Activated gamma-delta T cell treated with anti-CD3 and anti-CD28 coated beads, Interleukin-2, amount 50 U/mL, for 16 hours (primary cell): ENCODE results near the gene TMEM271.

ENCODE experiments used
- DNase-seq: peaks from one replicate; pipeline ENCODE4 v3.0.0-alpha.2; 2020; ENCODE audit warnings: low read depth

TMEM271 gene

DNA sequence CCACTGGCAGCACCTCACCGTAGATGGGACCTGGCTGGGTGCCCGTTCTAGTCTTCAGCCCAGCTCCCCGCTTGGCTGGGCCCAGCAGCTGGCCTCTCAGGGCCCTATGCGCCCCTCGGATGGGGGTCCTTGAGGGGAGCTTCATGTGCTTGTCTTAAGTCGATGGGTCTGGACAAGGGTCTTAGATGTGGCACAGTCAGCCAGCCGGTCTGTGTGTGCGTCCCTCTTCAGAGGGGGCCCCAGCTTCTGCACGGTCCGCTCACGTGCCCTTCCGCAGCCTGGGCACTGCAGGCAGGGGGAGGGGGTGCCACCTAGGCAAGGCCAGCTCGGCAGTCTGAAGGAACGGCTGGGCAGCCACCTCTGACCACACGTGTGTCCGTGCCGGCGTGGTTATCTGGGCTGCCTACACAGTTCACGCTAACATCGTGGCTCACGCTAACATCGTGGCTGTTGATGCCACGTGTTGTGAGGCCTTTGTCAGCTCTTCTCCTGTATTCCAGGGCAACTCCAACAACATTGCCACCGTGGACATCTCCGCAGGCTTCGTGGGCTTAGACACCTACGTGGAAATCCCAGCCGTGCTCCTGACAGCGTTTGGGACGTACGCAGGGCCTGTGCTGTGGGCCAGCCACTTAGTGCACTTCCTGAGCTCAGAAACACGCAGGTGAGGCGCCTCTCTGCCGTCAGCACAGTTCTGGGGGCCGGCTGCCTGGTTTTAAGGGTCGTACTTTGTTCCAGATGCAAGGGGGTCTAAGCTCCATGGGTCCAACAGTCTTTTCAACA is 42.6 kb downstream of the TMEM271 start:
- DNase-seq = no peak

- DNase-seq = no peak
Observed at GRCh38 chr4:532588-533317, 43.3 kb downstream of the TMEM271 start.

DNA sequence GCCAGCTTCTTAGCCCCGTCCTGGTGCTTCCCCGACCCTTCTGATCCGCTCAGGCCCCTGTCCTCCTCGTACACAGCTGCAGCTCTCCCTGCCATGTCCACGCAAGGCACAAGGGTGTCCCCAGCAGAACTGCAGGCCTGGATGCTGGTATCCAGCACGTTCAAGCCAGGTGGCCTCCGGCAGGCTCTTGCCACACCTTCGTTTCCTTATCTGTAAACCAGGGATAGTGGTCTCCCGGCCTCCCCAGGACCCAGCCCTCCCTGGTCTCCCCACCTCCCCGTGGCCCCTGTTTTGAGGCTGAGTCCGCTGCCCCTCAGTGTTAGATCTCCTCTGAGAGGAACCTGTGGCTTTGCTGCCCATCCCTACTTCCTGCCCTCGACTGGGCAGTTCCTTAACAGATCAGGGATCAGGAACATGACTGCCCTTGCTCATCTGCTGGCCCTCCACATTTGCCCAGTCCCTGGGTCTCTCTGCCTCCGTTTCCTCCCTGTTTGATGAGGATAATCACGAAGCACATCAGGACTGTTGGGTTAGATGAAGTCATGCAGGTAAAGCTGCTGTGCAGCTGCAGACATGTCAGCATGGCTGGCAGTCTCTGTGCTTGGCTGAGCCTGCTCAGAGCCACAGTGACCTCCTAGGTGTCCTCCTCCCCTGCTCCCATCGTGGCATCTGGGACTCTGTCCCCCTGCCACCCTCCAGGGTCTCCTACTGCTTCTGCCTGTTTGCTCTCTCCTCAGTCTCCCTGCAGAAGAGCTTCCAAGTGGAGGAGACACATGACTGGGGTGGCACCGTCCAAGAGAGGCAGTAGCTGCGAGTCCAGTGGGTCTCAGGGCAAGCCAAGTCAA is 44.2 kb downstream of the TMEM271 start:
- no peak for DNase-seq

GRCh38 chr4:531076-531475 is 45.0 kb downstream of the TMEM271 start:
- DNase-seq = no peak

DNA sequence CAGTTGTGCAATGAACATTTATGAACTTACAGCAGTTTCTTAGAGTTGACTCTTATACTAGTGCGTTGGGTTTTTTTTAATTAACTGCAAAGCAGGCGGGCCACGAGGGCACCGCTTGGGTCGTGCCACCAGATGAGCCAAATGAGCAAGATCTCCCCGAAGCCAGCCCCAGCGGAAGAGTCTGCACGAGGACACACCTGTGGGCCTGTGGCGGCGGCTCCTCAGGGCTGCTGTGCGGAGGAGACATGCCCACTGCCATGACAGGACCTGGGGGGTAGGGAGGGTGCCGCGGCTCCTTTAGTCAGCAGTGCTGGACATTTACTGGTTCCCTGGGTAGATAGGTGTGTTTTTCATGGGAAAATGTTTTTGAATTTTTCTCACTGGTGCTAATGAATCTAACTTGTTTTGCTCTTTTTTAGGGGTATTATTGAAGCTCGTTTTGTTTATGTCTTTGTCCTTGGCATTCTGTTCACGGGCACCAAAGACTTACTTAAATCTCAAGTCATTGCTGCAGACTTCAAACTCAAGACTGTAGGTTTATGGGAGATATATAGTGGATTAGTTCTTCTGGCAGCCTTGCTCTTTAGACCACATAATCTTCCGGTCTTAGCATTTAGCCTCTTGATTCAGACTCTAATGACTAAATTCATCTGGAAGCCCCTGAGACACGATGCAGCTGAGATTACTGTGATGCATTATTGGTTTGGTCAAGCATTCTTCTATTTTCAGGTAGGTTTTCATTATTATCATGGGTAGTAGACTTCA is 45.9 kb downstream of the TMEM271 start:
- no peak for DNase-seq

GRCh38 chr4:529563-529962 is 46.5 kb downstream of the TMEM271 start:
- DNase-seq = no peak

DNA sequence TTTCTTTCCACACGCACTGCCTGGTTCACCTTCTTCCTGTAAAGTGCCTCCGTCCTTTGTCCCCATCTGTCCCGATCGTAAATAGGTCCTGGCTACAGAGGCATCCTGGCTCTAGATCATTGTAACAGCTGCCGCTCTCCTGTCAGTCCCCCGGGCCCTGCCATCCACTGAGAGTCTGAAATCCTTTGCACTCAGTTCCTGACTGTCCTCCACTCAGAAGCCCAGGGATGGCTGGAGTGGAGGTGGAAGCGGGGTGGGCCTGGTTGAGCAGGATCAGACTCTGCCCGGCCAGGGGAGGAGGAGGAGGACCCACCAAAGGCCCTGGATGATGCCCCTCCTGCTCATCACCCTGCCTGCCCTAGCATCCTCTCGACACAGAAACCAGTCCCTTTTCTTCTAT is 47.3 kb downstream of the TMEM271 start:
- no peak for DNase-seq

- no peak for DNase-seq
Observed at GRCh38 chr4:528296-528695, 47.8 kb downstream of the TMEM271 start.

GRCh38 chr4:526971-527460 is 49.1 kb downstream of the TMEM271 start:
- DNase-seq = no peak

DNA sequence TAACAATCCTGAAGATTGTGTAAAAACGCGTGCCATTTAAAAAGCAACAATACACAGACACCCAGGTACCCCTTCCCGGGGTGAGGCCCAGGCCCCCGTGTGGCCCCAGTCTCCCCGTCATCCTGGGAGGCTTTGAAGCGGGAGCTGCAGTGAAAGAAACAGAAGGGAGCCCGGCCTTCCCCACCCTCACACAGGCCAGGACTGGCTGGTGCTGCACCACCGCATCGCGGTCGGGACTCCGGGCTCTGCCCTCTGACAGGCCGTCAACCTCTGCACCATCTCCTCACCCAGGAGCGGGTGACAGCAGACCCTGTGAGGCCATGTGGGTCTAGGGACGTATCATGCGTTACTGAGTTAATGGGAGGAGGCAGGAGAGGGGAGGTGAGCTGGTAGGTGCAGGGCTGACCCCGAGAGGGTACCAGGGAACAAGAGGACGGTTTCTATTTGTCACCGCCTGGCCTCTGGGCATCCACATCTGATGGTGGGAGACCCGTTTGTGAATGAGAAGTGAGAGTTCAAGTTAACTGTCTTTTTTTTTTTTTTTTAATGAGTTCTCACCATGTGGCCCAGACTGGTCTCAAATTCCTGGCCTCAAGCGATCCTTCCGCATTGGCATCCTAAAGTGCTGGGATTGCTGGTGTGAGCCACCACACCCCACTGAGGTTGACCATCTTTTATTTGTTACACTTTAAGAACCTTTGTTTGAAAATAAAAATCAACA is 49.7 kb downstream of the TMEM271 start:
- no peak for DNase-seq

DNA sequence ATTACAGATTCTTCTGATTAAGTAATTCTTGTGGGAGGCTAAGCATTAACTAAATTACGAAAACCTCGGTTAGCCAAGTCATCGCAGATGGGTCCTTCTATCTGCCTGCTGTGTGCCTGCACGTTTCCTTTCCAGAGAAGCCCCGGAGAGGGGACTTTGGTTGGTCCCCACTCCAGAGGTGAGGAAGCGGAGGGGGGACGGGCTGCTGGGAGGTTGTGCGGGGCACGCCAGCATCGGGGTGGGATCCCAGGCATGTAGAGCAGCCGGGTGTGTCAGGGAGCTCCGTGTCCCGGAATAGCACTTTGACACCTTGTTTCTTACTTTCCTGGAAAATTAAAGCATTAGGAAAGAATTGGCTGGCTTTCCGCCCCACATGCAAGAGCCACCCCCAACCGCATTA is 50.4 kb downstream of the TMEM271 start:
- DNase-seq = no peak

- no peak for DNase-seq
Observed at GRCh38 chr4:524196-524595, 51.9 kb downstream of the TMEM271 start.
